HCT116 (cell line): ENCODE data around the gene SLC41A3. TPM values are rescaled to one million over a fixed set of nuclear protein-coding genes. Genes with fewer than 3 reads are reported as not detected.

ENCODE experiments used
- ATAC-seq: fragments of 200-7000 bp; cut with Tn5 transposase; 2 replicates; pipeline ENCODE4 v1.9.1; 2020; ENCODE audit warnings: mild to moderate bottlenecking, moderate library complexity
- BruUV-seq: library from RNA; stranded (reverse); fragments of 400-500 nt; replicated peaks from 2 replicates; lab custom pipeline; 2021; lab: Mats Ljungman, UMichigan
- CTCF ChIA-PET: fragments of 300-600 bp; sonication (Branson Sonifier 250); formaldehyde crosslinking; loops from one replicate; lab custom pipeline; 2021; ENCODE audit warnings: antibody characterized with exemption; lab: Charles Lee
- POLR2A ChIA-PET: fragments of 300-600, 350-600 bp; sonication (Branson Sonifier 250); formaldehyde crosslinking; loops from one replicate; lab custom pipeline; 2021; ENCODE audit warnings: antibody characterized with exemption; lab: Charles Lee
- RAD21 ChIA-PET, 2 experiments: fragments of 300-600 bp; sonication (Branson Sonifier 250); formaldehyde crosslinking; loops; one replicate each; lab custom pipeline; 2023; ENCODE audit warnings: low total read pairs in 2 of 2; ENCODE audit not compliant: uncharacterized antibody in 2 of 2, unreplicated experiment in 2 of 2, low non-redundant PET in 1 of 2; lab: Charles Lee
- DNase-seq: peaks from one replicate; pipeline ENCODE4 v3.0.0-alpha.2; 2010; ENCODE audit warnings: low read depth, low spot score
- H2AFZ ChIP-seq: fragments of 200-600 bp; shearing (Covaris generic), sonication (generic); 2 replicates; pipeline ENCODE4 v1.6.1; 2017; ENCODE audit warnings: low read depth, mixed run types, mixed read lengths, antibody characterized with exemption, low read length; ENCODE audit not compliant: poor library complexity, severe bottlenecking
- H3K27ac ChIP-seq: 2 replicates; pipeline ENCODE4 v1.5.1; 2012; ENCODE audit warnings: low read depth, low read length
- H3K27me3 ChIP-seq: fragments of 200-600 bp; sonication (generic); 2 replicates; pipeline ENCODE4 v1.6.1; 2016; ENCODE audit warnings: mixed run types, low read length, mixed read lengths; ENCODE audit not compliant: insufficient read depth
- H3K36me3 ChIP-seq, 2 experiments: fragments of 200-500 bp in 1 of 2; fragments of 200-600 bp in 1 of 2; sonication (Bioruptor generic) in 1 of 2; sonication (generic) in 1 of 2; 2 replicates each; pipeline versions ENCODE4 v1.5.1 to v1.6.1; 2014 to 2016; ENCODE audit warnings: low read length in 2 of 2, inconsistent platforms in 1 of 2, mixed read lengths in 1 of 2, mixed run types in 1 of 2; ENCODE audit not compliant: insufficient read depth in 2 of 2, control insufficient read depth in 1 of 2
- H3K4me1 ChIP-seq, 2 experiments: fragments of 200-600 bp in 1 of 2; sonication (generic) in 1 of 2; 2 replicates each; pipeline versions ENCODE4 v1.5.1 to v1.6.1; 2012 to 2017; ENCODE audit warnings: low read length in 2 of 2, inconsistent platforms in 1 of 2, mild to moderate bottlenecking in 1 of 2, mixed read lengths in 1 of 2, mixed run types in 1 of 2, moderate library complexity in 1 of 2; ENCODE audit not compliant: insufficient read depth in 2 of 2, control insufficient read depth in 1 of 2
- H3K4me2 ChIP-seq: fragments of 200-600 bp; sonication (generic); 2 replicates; pipeline ENCODE4 v1.6.1; 2017; ENCODE audit warnings: mixed run types, low read length, mixed read lengths
- H3K4me3 ChIP-seq, 2 experiments: fragments of 200-600 bp in 1 of 2; sonication (generic) in 1 of 2; replicated peaks in 1 of 2; 2 replicates each; pipeline ENCODE4 v1.5.1; 2011 to 2016; ENCODE audit warnings: low read length in 2 of 2, control low read depth in 1 of 2, low read depth in 1 of 2, mild to moderate bottlenecking in 1 of 2, mixed read lengths in 1 of 2, mixed run types in 1 of 2
- H3K79me2 ChIP-seq: fragments of 200-600 bp; sonication (generic); 2 replicates; pipeline ENCODE4 v1.6.1; 2017; ENCODE audit warnings: mild to moderate bottlenecking, mixed run types, low read length, moderate library complexity, mixed read lengths; ENCODE audit not compliant: insufficient read depth
- H3K9ac ChIP-seq: fragments of 200-600 bp; sonication (generic); 2 replicates; pipeline ENCODE4 v1.6.1; 2016; ENCODE audit warnings: low read length, mixed read lengths
- H3K9me2 ChIP-seq: fragments of 200-600 bp; sonication (generic), shearing (Covaris generic); 2 replicates; pipeline ENCODE4 v1.6.1; 2017; ENCODE audit warnings: mixed run types, mild to moderate bottlenecking, moderate library complexity; ENCODE audit not compliant: insufficient read depth
- H3K9me3 ChIP-seq, 2 experiments: fragments of 200-500 bp in 1 of 2; fragments of 200-600 bp in 1 of 2; sonication (Bioruptor generic) in 1 of 2; sonication (generic) in 1 of 2; 2 replicates each; pipeline ENCODE4 v1.6.1; 2014 to 2017; ENCODE audit warnings: low read length in 2 of 2, mixed read lengths in 2 of 2, inconsistent platforms in 1 of 2, low read depth in 1 of 2, mild to moderate bottlenecking in 1 of 2, mixed run types in 1 of 2, moderate library complexity in 1 of 2; ENCODE audit not compliant: control insufficient read depth in 1 of 2, insufficient read depth in 1 of 2
- H4K20me1 ChIP-seq: fragments of 200-600 bp; sonication (generic), shearing (Covaris generic); 2 replicates; pipeline ENCODE4 v1.6.1; 2017; ENCODE audit warnings: mixed run types, mild to moderate bottlenecking, moderate library complexity; ENCODE audit not compliant: insufficient read depth
- EGR1 ChIP-seq: IDR thresholded peaks from 2 replicates; pipeline ENCODE4 v1.6.1; 2012; ENCODE audit warnings: low read depth
- ELF1 ChIP-seq: IDR thresholded peaks from 2 replicates; pipeline ENCODE4 v1.6.1; 2012; ENCODE audit warnings: low read depth, borderline replicate concordance
- EZH2 ChIP-seq: fragments of 200-600 bp; sonication (generic); IDR thresholded peaks from 2 replicates; pipeline ENCODE4 v1.6.1; 2017; ENCODE audit warnings: antibody characterized with exemption, mixed run types
- EZH2phosphoT487 ChIP-seq: fragments of 200-600 bp; IDR thresholded peaks from 2 replicates; pipeline ENCODE4 v1.6.1; 2018; ENCODE audit warnings: antibody characterized with exemption, borderline replicate concordance
- JUND ChIP-seq: IDR thresholded peaks from 2 replicates; pipeline ENCODE4 v1.6.1; 2012
- ZFX ChIP-seq: fragments of 450-650 bp; IDR thresholded peaks from 2 replicates; pipeline ENCODE4 v1.6.1; 2017
- ZNF274 ChIP-seq: fragments of 200-500 bp; sonication (Bioruptor generic); IDR thresholded peaks from 2 replicates; pipeline ENCODE4 v1.6.1; 2014; ENCODE audit warnings: mild to moderate bottlenecking, low read depth, low read length, inconsistent platforms
- intact Hi-C: fragments of 100-400 bp; cut with micrococcal nuclease; formaldehyde crosslinking; loops from 2 replicates; pipeline ENCODE4 v1.10.0; 2022
- total RNA-seq: library from RNA; stranded (reverse); gene quantifications from one replicate; pipeline ENCODE4 v1.2.1, GENCODE V29; 2021; ENCODE audit not compliant: unreplicated experiment
- TF ChIP-seq, protein P1 (sequence below), 3 experiments: fragments of 200-600 bp in 1 of 3; sonication (generic) in 1 of 3; IDR thresholded peaks in 2 of 3; conservative IDR thresholded peaks in 1 of 3; 2 replicates each; pipeline ENCODE4 v1.5.1; 2012 to 2017; ENCODE audit warnings: low read depth in 2 of 3, low read length in 2 of 3, antibody characterized with exemption in 1 of 3, borderline replicate concordance in 1 of 3, control low read depth in 1 of 3, mild to moderate bottlenecking in 1 of 3, mixed read lengths in 1 of 3, mixed run types in 1 of 3, moderate library complexity in 1 of 3; ENCODE audit not compliant: insufficient read depth in 1 of 3
- TF ChIP-seq, protein P2 (sequence below): IDR thresholded peaks from 2 replicates; pipeline ENCODE4 v1.6.1; 2011; ENCODE audit warnings: mild to moderate bottlenecking, low read length, moderate library complexity; ENCODE audit not compliant: insufficient replicate concordance; ENCODE audit errors: extremely low read depth
- TF ChIP-seq, protein P3 (sequence below): IDR thresholded peaks from 2 replicates; pipeline ENCODE4 v1.6.1; 2012; ENCODE audit warnings: low read depth

Gene SLC41A3
- total RNA-seq, 1 experiment from 2014 or later = 45.9 TPM

DNA sequence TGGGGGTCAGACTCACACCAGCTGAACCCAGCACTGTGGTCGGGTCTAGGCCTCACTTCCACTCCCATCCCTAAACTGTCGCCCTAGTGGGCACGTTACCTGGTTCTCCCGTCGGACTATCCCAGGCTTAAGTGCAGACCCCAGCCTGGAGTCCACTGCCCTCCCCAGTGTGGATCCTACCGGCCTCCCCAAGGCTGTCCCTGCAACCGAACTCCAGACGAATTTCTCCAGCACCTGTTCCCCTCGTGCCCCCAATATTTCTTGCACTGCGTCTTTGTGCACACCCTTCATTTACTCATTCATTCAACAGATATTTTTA is 26.5 kb downstream of the SLC41A3 start:
- no peak overlapping the region for H3K9ac ChIP-seq
- H3K9me2 ChIP-seq = no peaks in the 10 kb centered on the region
- no peak overlapping the region for H3K27ac ChIP-seq
- ChIA-PET RAD21 (no interaction called here), POLR2A (no interaction called here), CTCF (no interaction called here)
- ATAC-seq (no peak), DNase-seq (no peak)
- no peaks in the 10 kb centered on the region for H3K79me2 ChIP-seq
- H3K27me3 ChIP-seq = no peaks in the 10 kb centered on the region
- peaks cover 2 to 26% of the 10 kb centered on the region in 2 experiments; a peak in 3 of 4 replicates for H3K4me1 ChIP-seq
- H4K20me1 ChIP-seq = no peaks in the 10 kb centered on the region
- H2AFZ ChIP-seq = no peak overlapping the region
- intact Hi-C loops = no loop called here
- H3K9me3 ChIP-seq = no peaks in the 10 kb centered on the region
- H3K36me3 ChIP-seq = no peaks in the 10 kb centered on the region
- no peak overlapping the region for H3K4me3 ChIP-seq
- TF ChIP-seq EZH2phosphoT487 = no peak
- no peak for TF ChIP-seq EZH2
- TF ChIP-seq, protein P1, sequence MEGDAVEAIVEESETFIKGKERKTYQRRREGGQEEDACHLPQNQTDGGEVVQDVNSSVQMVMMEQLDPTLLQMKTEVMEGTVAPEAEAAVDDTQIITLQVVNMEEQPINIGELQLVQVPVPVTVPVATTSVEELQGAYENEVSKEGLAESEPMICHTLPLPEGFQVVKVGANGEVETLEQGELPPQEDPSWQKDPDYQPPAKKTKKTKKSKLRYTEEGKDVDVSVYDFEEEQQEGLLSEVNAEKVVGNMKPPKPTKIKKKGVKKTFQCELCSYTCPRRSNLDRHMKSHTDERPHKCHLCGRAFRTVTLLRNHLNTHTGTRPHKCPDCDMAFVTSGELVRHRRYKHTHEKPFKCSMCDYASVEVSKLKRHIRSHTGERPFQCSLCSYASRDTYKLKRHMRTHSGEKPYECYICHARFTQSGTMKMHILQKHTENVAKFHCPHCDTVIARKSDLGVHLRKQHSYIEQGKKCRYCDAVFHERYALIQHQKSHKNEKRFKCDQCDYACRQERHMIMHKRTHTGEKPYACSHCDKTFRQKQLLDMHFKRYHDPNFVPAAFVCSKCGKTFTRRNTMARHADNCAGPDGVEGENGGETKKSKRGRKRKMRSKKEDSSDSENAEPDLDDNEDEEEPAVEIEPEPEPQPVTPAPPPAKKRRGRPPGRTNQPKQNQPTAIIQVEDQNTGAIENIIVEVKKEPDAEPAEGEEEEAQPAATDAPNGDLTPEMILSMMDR (IDR thresholded peaks at IDR 0.05 in 2 of 3, conservative IDR thresholded peaks at IDR 0.05 in 1 of 3; ENCODE audit: borderline replicate concordance in 1 of 3, insufficient read depth in 1 of 3, low read depth in 2 of 3, low read length in 2 of 3) = no peak
- no peak for TF ChIP-seq ZFX
- TF ChIP-seq JUND = no peak
- TF ChIP-seq ZNF274 = no peak
- no peak for TF ChIP-seq EGR1
- TF ChIP-seq, protein P2, sequence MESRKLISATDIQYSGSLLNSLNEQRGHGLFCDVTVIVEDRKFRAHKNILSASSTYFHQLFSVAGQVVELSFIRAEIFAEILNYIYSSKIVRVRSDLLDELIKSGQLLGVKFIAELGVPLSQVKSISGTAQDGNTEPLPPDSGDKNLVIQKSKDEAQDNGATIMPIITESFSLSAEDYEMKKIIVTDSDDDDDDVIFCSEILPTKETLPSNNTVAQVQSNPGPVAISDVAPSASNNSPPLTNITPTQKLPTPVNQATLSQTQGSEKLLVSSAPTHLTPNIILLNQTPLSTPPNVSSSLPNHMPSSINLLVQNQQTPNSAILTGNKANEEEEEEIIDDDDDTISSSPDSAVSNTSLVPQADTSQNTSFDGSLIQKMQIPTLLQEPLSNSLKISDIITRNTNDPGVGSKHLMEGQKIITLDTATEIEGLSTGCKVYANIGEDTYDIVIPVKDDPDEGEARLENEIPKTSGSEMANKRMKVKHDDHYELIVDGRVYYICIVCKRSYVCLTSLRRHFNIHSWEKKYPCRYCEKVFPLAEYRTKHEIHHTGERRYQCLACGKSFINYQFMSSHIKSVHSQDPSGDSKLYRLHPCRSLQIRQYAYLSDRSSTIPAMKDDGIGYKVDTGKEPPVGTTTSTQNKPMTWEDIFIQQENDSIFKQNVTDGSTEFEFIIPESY = no peak
- TF ChIP-seq ELF1 = no peak
- TF ChIP-seq, protein P3, sequence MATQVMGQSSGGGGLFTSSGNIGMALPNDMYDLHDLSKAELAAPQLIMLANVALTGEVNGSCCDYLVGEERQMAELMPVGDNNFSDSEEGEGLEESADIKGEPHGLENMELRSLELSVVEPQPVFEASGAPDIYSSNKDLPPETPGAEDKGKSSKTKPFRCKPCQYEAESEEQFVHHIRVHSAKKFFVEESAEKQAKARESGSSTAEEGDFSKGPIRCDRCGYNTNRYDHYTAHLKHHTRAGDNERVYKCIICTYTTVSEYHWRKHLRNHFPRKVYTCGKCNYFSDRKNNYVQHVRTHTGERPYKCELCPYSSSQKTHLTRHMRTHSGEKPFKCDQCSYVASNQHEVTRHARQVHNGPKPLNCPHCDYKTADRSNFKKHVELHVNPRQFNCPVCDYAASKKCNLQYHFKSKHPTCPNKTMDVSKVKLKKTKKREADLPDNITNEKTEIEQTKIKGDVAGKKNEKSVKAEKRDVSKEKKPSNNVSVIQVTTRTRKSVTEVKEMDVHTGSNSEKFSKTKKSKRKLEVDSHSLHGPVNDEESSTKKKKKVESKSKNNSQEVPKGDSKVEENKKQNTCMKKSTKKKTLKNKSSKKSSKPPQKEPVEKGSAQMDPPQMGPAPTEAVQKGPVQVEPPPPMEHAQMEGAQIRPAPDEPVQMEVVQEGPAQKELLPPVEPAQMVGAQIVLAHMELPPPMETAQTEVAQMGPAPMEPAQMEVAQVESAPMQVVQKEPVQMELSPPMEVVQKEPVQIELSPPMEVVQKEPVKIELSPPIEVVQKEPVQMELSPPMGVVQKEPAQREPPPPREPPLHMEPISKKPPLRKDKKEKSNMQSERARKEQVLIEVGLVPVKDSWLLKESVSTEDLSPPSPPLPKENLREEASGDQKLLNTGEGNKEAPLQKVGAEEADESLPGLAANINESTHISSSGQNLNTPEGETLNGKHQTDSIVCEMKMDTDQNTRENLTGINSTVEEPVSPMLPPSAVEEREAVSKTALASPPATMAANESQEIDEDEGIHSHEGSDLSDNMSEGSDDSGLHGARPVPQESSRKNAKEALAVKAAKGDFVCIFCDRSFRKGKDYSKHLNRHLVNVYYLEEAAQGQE = no peak
- H3K4me2 ChIP-seq = peak overlapping the region; percentile 33
- no TSS peak for BruUV-seq
